Measurements from ENCODE around the gene ASCL2.

ASCL2 gene

GRCh38 chr11:2270322-2271076 is at the start of gene ASCL2:
ASCL2 (minus strand) TSS chr11:2270588; CDS start chr11:2270332, 256 bp downstream.
- H3K4me1 ChIP-seq (ENCODE audit: insufficient read depth, low read length): no peaks in the 10 kb centered on the region
- no peaks in the 10 kb centered on the region for H3K9me3 ChIP-seq (ENCODE audit: insufficient read depth, low read depth, low read length)
- no peak within 1 kb of the TSS for H3K9ac ChIP-seq (ENCODE audit: low read depth, low read length)
- peak within 1 kb of the TSS; percentile 52; the same call in 1 of the 2 replicates for H3K4me3 ChIP-seq (ENCODE audit: low read length)
- no peak within 1 kb of the TSS for H3K27ac ChIP-seq (ENCODE audit: low read length)
- H3K27me3 ChIP-seq (ENCODE audit: insufficient read depth, low read length): peaks cover 97% of the 10 kb centered on the region
- no peaks in the 10 kb centered on the region for H3K36me3 ChIP-seq (ENCODE audit: insufficient read depth, low read depth, low read length)

- Histone ChIP-seq H3K4me3 (ENCODE audit: low read length) (no peak overlapping the region), H3K27me3 (ENCODE audit: insufficient read depth, low read length) (no peaks in the 10 kb centered on the region), H3K27ac (ENCODE audit: low read length) (no peak overlapping the region), H3K4me1 (ENCODE audit: insufficient read depth, low read length) (no peaks in the 10 kb centered on the region), H3K9ac (ENCODE audit: low read depth, low read length) (no peak overlapping the region), H3K9me3 (ENCODE audit: insufficient read depth, low read depth, low read length) (no peaks in the 10 kb centered on the region), H3K36me3 (ENCODE audit: insufficient read depth, low read depth, low read length) (no peaks in the 10 kb centered on the region)
These were observed 49.5 kb upstream of the ASCL2 start for GRCh38 chr11:2319791-2320472.

GRCh38 chr11:2318707-2319106 is 48.3 kb upstream of the ASCL2 start:
- no peak overlapping the region for H3K27ac ChIP-seq (ENCODE audit: low read length)
- no peak overlapping the region for H3K9ac ChIP-seq (ENCODE audit: low read depth, low read length)
- no peak overlapping the region for H3K4me3 ChIP-seq (ENCODE audit: low read length)
- no peaks in the 10 kb centered on the region for H3K4me1 ChIP-seq (ENCODE audit: insufficient read depth, low read length)
- no peaks in the 10 kb centered on the region for H3K9me3 ChIP-seq (ENCODE audit: insufficient read depth, low read depth, low read length)
- H3K27me3 ChIP-seq (ENCODE audit: insufficient read depth, low read length): no peaks in the 10 kb centered on the region
- no peaks in the 10 kb centered on the region for H3K36me3 ChIP-seq (ENCODE audit: insufficient read depth, low read depth, low read length)

GRCh38 chr11:2318123-2318522 is 47.7 kb upstream of the ASCL2 start:
- Histone ChIP-seq H3K4me3 (ENCODE audit: low read length) (no peak overlapping the region), H3K9me3 (ENCODE audit: insufficient read depth, low read depth, low read length) (no peaks in the 10 kb centered on the region), H3K9ac (ENCODE audit: low read depth, low read length) (no peak overlapping the region), H3K27ac (ENCODE audit: low read length) (no peak overlapping the region), H3K27me3 (ENCODE audit: insufficient read depth, low read length) (no peaks in the 10 kb centered on the region), H3K36me3 (ENCODE audit: insufficient read depth, low read depth, low read length) (no peaks in the 10 kb centered on the region), H3K4me1 (ENCODE audit: insufficient read depth, low read length) (no peaks in the 10 kb centered on the region)

- Histone ChIP-seq H3K9me3 (ENCODE audit: insufficient read depth, low read depth, low read length) (no peaks in the 10 kb centered on the region), H3K27me3 (ENCODE audit: insufficient read depth, low read length) (no peaks in the 10 kb centered on the region), H3K4me3 (ENCODE audit: low read length) (no peak overlapping the region), H3K36me3 (ENCODE audit: insufficient read depth, low read depth, low read length) (no peaks in the 10 kb centered on the region), H3K27ac (ENCODE audit: low read length) (no peak overlapping the region), H3K4me1 (ENCODE audit: insufficient read depth, low read length) (no peaks in the 10 kb centered on the region), H3K9ac (ENCODE audit: low read depth, low read length) (no peak overlapping the region)
These were observed 47.1 kb upstream of the ASCL2 start for GRCh38 chr11:2317354-2318050.

GRCh38 chr11:2316963-2317244 is 46.5 kb upstream of the ASCL2 start:
- Histone ChIP-seq H3K27me3 (ENCODE audit: insufficient read depth, low read length) (no peaks in the 10 kb centered on the region), H3K4me3 (ENCODE audit: low read length) (no peak overlapping the region), H3K9ac (ENCODE audit: low read depth, low read length) (no peak overlapping the region), H3K4me1 (ENCODE audit: insufficient read depth, low read length) (no peaks in the 10 kb centered on the region), H3K36me3 (ENCODE audit: insufficient read depth, low read depth, low read length) (no peaks in the 10 kb centered on the region), H3K27ac (ENCODE audit: low read length) (no peak overlapping the region), H3K9me3 (ENCODE audit: insufficient read depth, low read depth, low read length) (no peaks in the 10 kb centered on the region)

GRCh38 chr11:2316169-2316962 is 46.0 kb upstream of the ASCL2 start:
- Histone ChIP-seq H3K27ac (ENCODE audit: low read length) (no peak overlapping the region), H3K9ac (ENCODE audit: low read depth, low read length) (no peak overlapping the region), H3K4me1 (ENCODE audit: insufficient read depth, low read length) (no peaks in the 10 kb centered on the region), H3K4me3 (ENCODE audit: low read length) (no peak overlapping the region), H3K36me3 (ENCODE audit: insufficient read depth, low read depth, low read length) (no peaks in the 10 kb centered on the region), H3K27me3 (ENCODE audit: insufficient read depth, low read length) (no peaks in the 10 kb centered on the region), H3K9me3 (ENCODE audit: insufficient read depth, low read depth, low read length) (no peaks in the 10 kb centered on the region)

- H3K9ac ChIP-seq (ENCODE audit: low read depth, low read length): no peak overlapping the region
- no peaks in the 10 kb centered on the region for H3K27me3 ChIP-seq (ENCODE audit: insufficient read depth, low read length)
- no peak overlapping the region for H3K4me3 ChIP-seq (ENCODE audit: low read length)
- H3K9me3 ChIP-seq (ENCODE audit: insufficient read depth, low read depth, low read length): no peaks in the 10 kb centered on the region
- H3K36me3 ChIP-seq (ENCODE audit: insufficient read depth, low read depth, low read length): no peaks in the 10 kb centered on the region
- no peak overlapping the region for H3K27ac ChIP-seq (ENCODE audit: low read length)
- H3K4me1 ChIP-seq (ENCODE audit: insufficient read depth, low read length): no peaks in the 10 kb centered on the region
These were observed 45.2 kb upstream of the ASCL2 start for GRCh38 chr11:2315395-2316168.

GRCh38 chr11:2314525-2315394 is 44.4 kb upstream of the ASCL2 start:
- no peaks in the 10 kb centered on the region for H3K27me3 ChIP-seq (ENCODE audit: insufficient read depth, low read length)
- H3K27ac ChIP-seq (ENCODE audit: low read length): no peak overlapping the region
- no peak overlapping the region for H3K4me3 ChIP-seq (ENCODE audit: low read length)
- H3K9me3 ChIP-seq (ENCODE audit: insufficient read depth, low read depth, low read length): no peaks in the 10 kb centered on the region
- no peaks in the 10 kb centered on the region for H3K4me1 ChIP-seq (ENCODE audit: insufficient read depth, low read length)
- no peaks in the 10 kb centered on the region for H3K36me3 ChIP-seq (ENCODE audit: insufficient read depth, low read depth, low read length)
- H3K9ac ChIP-seq (ENCODE audit: low read depth, low read length): no peak overlapping the region

GRCh38 chr11:2314136-2314524 is 43.7 kb upstream of the ASCL2 start:
- Histone ChIP-seq H3K4me1 (ENCODE audit: insufficient read depth, low read length) (no peaks in the 10 kb centered on the region), H3K36me3 (ENCODE audit: insufficient read depth, low read depth, low read length) (no peaks in the 10 kb centered on the region), H3K4me3 (ENCODE audit: low read length) (no peak overlapping the region), H3K9me3 (ENCODE audit: insufficient read depth, low read depth, low read length) (no peaks in the 10 kb centered on the region), H3K27ac (ENCODE audit: low read length) (no peak overlapping the region), H3K27me3 (ENCODE audit: insufficient read depth, low read length) (no peaks in the 10 kb centered on the region), H3K9ac (ENCODE audit: low read depth, low read length) (no peak overlapping the region)

Data from iPS-20b (cell line).